ENCODE data around the gene CFAP77. TPM values are rescaled to one million over a fixed set of nuclear protein-coding genes. Genes with fewer than 3 reads are reported as not detected.

CFAP77 gene
- polyA plus RNA-seq, 1 of the 3 experiments (the other 2 are of a cell fraction), result 1.1 TPM

- no peak for TF ChIP-seq FOSL2 (IDR thresholded peaks at IDR 0.05; ENCODE audit: borderline replicate concordance, low read depth)
- TF ChIP-seq MAX (IDR thresholded peaks at IDR 0.05; ENCODE audit: low read depth), result no peak
- TF ChIP-seq RXRA (IDR thresholded peaks at IDR 0.05; ENCODE audit: borderline replicate concordance, low read depth), result no peak
- no peak for TF ChIP-seq USF2 (IDR thresholded peaks at IDR 0.05; ENCODE audit: borderline replicate concordance, low read depth, low read length)
- TF ChIP-seq MXI1 (IDR thresholded peaks at IDR 0.05; ENCODE audit: low read depth, low read length), result no peak
- TF ChIP-seq GATA2 (CRISPR knock-in tag; IDR thresholded peaks at IDR 0.05), result no peak
- TF ChIP-seq FOXM1 (IDR thresholded peaks at IDR 0.05; ENCODE audit: low read depth), result no peak
- no peak for TF ChIP-seq ZBTB33 (IDR thresholded peaks at IDR 0.05; ENCODE audit: borderline replicate concordance, low read depth)
- no peak for TF ChIP-seq EZH2phosphoT487 (IDR thresholded peaks at IDR 0.05; ENCODE audit: borderline replicate concordance, low read depth)
- TF ChIP-seq IRF3 (IDR thresholded peaks at IDR 0.05; ENCODE audit: low read depth, low read length), result no peak
- no peak for TF ChIP-seq PBX3 (IDR thresholded peaks at IDR 0.05)
- no peak for TF ChIP-seq YY1 (IDR thresholded peaks at IDR 0.05; ENCODE audit: low read depth)
- no peak for TF ChIP-seq TAF1 (IDR thresholded peaks at IDR 0.05; ENCODE audit: borderline replicate concordance, low read depth, low read length)
- no peak for TF ChIP-seq NFIC (IDR thresholded peaks at IDR 0.05; ENCODE audit: borderline replicate concordance)
- TF ChIP-seq RFX5 (IDR thresholded peaks at IDR 0.05; ENCODE audit: low read length), result no peak
- no peak for TF ChIP-seq GABPA (IDR thresholded peaks at IDR 0.05; ENCODE audit: low read depth)
- TF ChIP-seq SIN3A (IDR thresholded peaks at IDR 0.05; ENCODE audit: borderline replicate concordance, low read depth, low read length), result no peak
- TF ChIP-seq EP300 (IDR thresholded peaks at IDR 0.05; ENCODE audit: borderline replicate concordance in 1 of 2, low read depth in 1 of 2, low read length in 1 of 2), result no peak
- no peak for TF ChIP-seq TEAD4 (IDR thresholded peaks at IDR 0.05; ENCODE audit: borderline replicate concordance, insufficient read depth)
- no peak for TF ChIP-seq SMC3 (IDR thresholded peaks at IDR 0.05; ENCODE audit: low read depth, low read length)
- Histone ChIP-seq H3K9me2 (no peaks in the 10 kb centered on the region), H3K4me3 (ENCODE audit: low read depth in 2 of 2, low read length in 1 of 2) (no peak overlapping the region), H4K20me1 (ENCODE audit: insufficient read depth) (no peaks in the 10 kb centered on the region), H3K27me3 (ENCODE audit: insufficient read depth) (no peaks in the 10 kb centered on the region), H3K9me3 (no peaks in the 10 kb centered on the region), H3K36me3 (replicated peaks in 1 of 2; ENCODE audit: control insufficient read depth in 1 of 2, insufficient read depth in 2 of 2, low read length in 1 of 2) (no peaks in the 10 kb centered on the region), H3F3A (replicated peaks; ENCODE audit: insufficient read depth) (no peaks in the 10 kb centered on the region), H3K27ac (ENCODE audit: low read depth in 2 of 2, low read length in 1 of 2) (no peak overlapping the region), H3K4me2 (no peak overlapping the region), H3K79me2 (ENCODE audit: insufficient read depth) (no peaks in the 10 kb centered on the region), H2AFZ (ENCODE audit: low read depth) (no peak overlapping the region), H3K4me1 (ENCODE audit: control insufficient read depth in 1 of 2, insufficient read depth in 2 of 2, low read depth in 1 of 2, low read length in 1 of 2) (peaks cover 0 to 48% of the 10 kb centered on the region in 2 experiments; a peak in 1 of 4 replicates), H3K9ac (no peak overlapping the region)
- WGBS (ENCODE audit: low lambda C conversion rate), result 95% methylated on average over 2 of the region's 4 CpGs
- CTCF ChIA-PET, result interaction anchor here (2.7 kb wide), 1 partner anchor 32 kb away, joined by 8 read pairs; no protein-coding TSS in a partner anchor
- DNase-seq, result no peak
- POLR2A ChIA-PET, result no interaction called here
Observed at GRCh38 chr9:132543251-132543650, 133.2 kb downstream of the CFAP77 start.
